ENCODE results near the gene SIAH2.

- TF ChIP-seq CTCF (conservative IDR thresholded peaks at IDR 0.05; ENCODE audit: low read length) (peak; percentile 95), EZH2phosphoT487 (IDR thresholded peaks at IDR 0.05; ENCODE audit: borderline replicate concordance, low read depth, low read length) (no peak)
Measured at GRCh38 chr3:150721285-150722130, 41.5 kb downstream of the SIAH2 start.

Measured in OCI-LY7 (cell line).